Progenitor cell of endocrine pancreas (in vitro differentiated cells): ENCODE measurements around the gene ZNF133. TPM values are rescaled to one million over a fixed set of nuclear protein-coding genes. Genes with fewer than 3 reads are reported as not detected.

Source experiments
- DNase-seq: peaks from one replicate; pipeline ENCODE4 v3.0.0; 2021; ENCODE audit warnings: low spot score; ENCODE audit not compliant: unreplicated experiment
- H3K27ac Mint-ChIP-seq: 2 replicates; pipeline ENCODE4 v1.8.0; 2021; ENCODE audit warnings: mild to moderate bottlenecking, moderate library complexity, mixed read lengths
- H3K27me3 Mint-ChIP-seq: 2 replicates; pipeline ENCODE4 v1.8.0; 2021; ENCODE audit warnings: mixed read lengths
- H3K36me3 Mint-ChIP-seq: 2 replicates; pipeline ENCODE4 v1.8.0; 2022; ENCODE audit warnings: mixed read lengths; ENCODE audit not compliant: insufficient read depth
- H3K4me1 Mint-ChIP-seq: 2 replicates; pipeline ENCODE4 v1.8.0; 2021; ENCODE audit warnings: low read depth, mixed read lengths
- H3K4me3 Mint-ChIP-seq: 2 replicates; pipeline ENCODE4 v1.8.0; 2021; ENCODE audit warnings: low read depth, mild to moderate bottlenecking, moderate library complexity, mixed read lengths
- H3K9me3 Mint-ChIP-seq: 2 replicates; pipeline ENCODE4 v1.8.0; 2021; ENCODE audit warnings: low read depth, mixed read lengths
- CTCF ChIP-seq: fragments of 200-600 bp; sonication (generic); IDR thresholded peaks from one replicate; pipeline ENCODE4 v1.5.0; 2021; ENCODE audit warnings: antibody characterized with exemption, mild to moderate bottlenecking; ENCODE audit not compliant: unreplicated experiment
- total RNA-seq: library from RNA; stranded (reverse); gene quantifications from 2 replicates; pipeline ENCODE4 v1.2.1, GENCODE V29; 2021

ZNF133 gene
- total RNA-seq, 1 donor from 2014 or later, result 25.0 TPM

- peak; percentile 37 for TF ChIP-seq CTCF
- no peaks in the 10 kb centered on the region for H3K4me1 Mint-ChIP-seq
- DNase-seq, result no peak
- peaks cover 8% of the 10 kb centered on the region for H3K9me3 Mint-ChIP-seq
- H3K27ac Mint-ChIP-seq, result peak overlapping the region; percentile 31
- H3K4me3 Mint-ChIP-seq, result no peak overlapping the region
- H3K36me3 Mint-ChIP-seq, result peaks cover 21% of the 10 kb centered on the region
- H3K27me3 Mint-ChIP-seq, result no peaks in the 10 kb centered on the region
Measured at GRCh38 chr20:18304618-18305017, 16.3 kb downstream of the ZNF133 start.

- no peaks in the 10 kb centered on the region for H3K9me3 Mint-ChIP-seq
- TF ChIP-seq CTCF, result no peak
- H3K36me3 Mint-ChIP-seq, result peaks cover 12% of the 10 kb centered on the region
- DNase-seq, result no peak
- peaks cover 7% of the 10 kb centered on the region for H3K4me1 Mint-ChIP-seq
- H3K27ac Mint-ChIP-seq, result no peak overlapping the region
- H3K4me3 Mint-ChIP-seq, result no peak overlapping the region
- no peaks in the 10 kb centered on the region for H3K27me3 Mint-ChIP-seq
Measured at GRCh38 chr20:18307301-18307700, 19.0 kb downstream of the ZNF133 start.

GRCh38 chr20:18310051-18310450 lies 21.7 kb downstream of the ZNF133 start:
- no peak overlapping the region for H3K4me3 Mint-ChIP-seq
- peaks cover 22% of the 10 kb centered on the region for H3K36me3 Mint-ChIP-seq
- no peaks in the 10 kb centered on the region for H3K27me3 Mint-ChIP-seq
- H3K4me1 Mint-ChIP-seq, result peaks cover 15% of the 10 kb centered on the region
- no peaks in the 10 kb centered on the region for H3K9me3 Mint-ChIP-seq
- no peak for TF ChIP-seq CTCF
- no peak for DNase-seq
- no peak overlapping the region for H3K27ac Mint-ChIP-seq

GRCh38 chr20:18310592-18310991 lies 22.3 kb downstream of the ZNF133 start:
- Mint-ChIP-seq H3K27ac (no peak overlapping the region), H3K9me3 (no peaks in the 10 kb centered on the region), H3K4me3 (no peak overlapping the region), H3K4me1 (peaks cover 15% of the 10 kb centered on the region), H3K27me3 (no peaks in the 10 kb centered on the region), H3K36me3 (peaks cover 27% of the 10 kb centered on the region)
- no peak for DNase-seq
- TF ChIP-seq CTCF, result no peak

- Mint-ChIP-seq H3K36me3 (peaks cover 34% of the 10 kb centered on the region), H3K27me3 (no peaks in the 10 kb centered on the region), H3K9me3 (no peaks in the 10 kb centered on the region), H3K4me3 (no peak overlapping the region), H3K4me1 (peaks cover 15% of the 10 kb centered on the region), H3K27ac (no peak overlapping the region)
- TF ChIP-seq CTCF, result no peak
- no peak for DNase-seq
Measured at GRCh38 chr20:18312723-18313122, 24.4 kb downstream of the ZNF133 start.
